NT2/D1 (cell line): Measurements from ENCODE around the gene CP.

ENCODE experiments used
- DNase-seq: peaks from one replicate; pipeline ENCODE4 v3.0.0-alpha.2; 2011; ENCODE audit warnings: low read depth, low spot score
- H3K27me3 ChIP-seq: 2 replicates; pipeline ENCODE4 v1.6.0; 2011; ENCODE audit warnings: mild to moderate bottlenecking; ENCODE audit not compliant: insufficient read length, insufficient read depth
- H3K36me3 ChIP-seq: 2 replicates; pipeline ENCODE4 v1.6.1; 2011; ENCODE audit warnings: mild to moderate bottlenecking, low read length, mixed read lengths; ENCODE audit not compliant: insufficient read depth, insufficient read length
- H3K4me1 ChIP-seq: 2 replicates; pipeline ENCODE4 v1.5.1; 2011; ENCODE audit not compliant: insufficient read depth, insufficient read length
- H3K4me3 ChIP-seq: 2 replicates; pipeline ENCODE4 v1.5.1; 2011; ENCODE audit warnings: low read depth; ENCODE audit not compliant: insufficient read length
- H3K9ac ChIP-seq: 2 replicates; pipeline ENCODE4 v1.6.0; 2011; ENCODE audit warnings: low read depth; ENCODE audit not compliant: insufficient read length
- H3K9me3 ChIP-seq: 2 replicates; pipeline ENCODE4 v1.5.1; 2011; ENCODE audit warnings: mild to moderate bottlenecking, low read length; ENCODE audit not compliant: insufficient read depth
- SUZ12 ChIP-seq: IDR thresholded peaks from 2 replicates; pipeline ENCODE4 v1.6.1; 2011; ENCODE audit not compliant: insufficient read length, insufficient read depth; ENCODE audit errors: extremely low read depth
- YY1 ChIP-seq: IDR thresholded peaks from 2 replicates; pipeline ENCODE4 v1.6.1; 2011; ENCODE audit not compliant: insufficient read length, insufficient read depth
- ZNF274 ChIP-seq: IDR thresholded peaks from 2 replicates; pipeline ENCODE4 v1.6.1; 2011; ENCODE audit warnings: mild to moderate bottlenecking, low read depth, low read length

CP gene

GRCh38 chr3:149221783-149222517 is at the start of gene CP:
Gene CP, minus strand, starts transcription at chr3:149221829. Its CDS starts 37 bp downstream, at chr3:149221792.
- Histone ChIP-seq H3K36me3 (no peaks in the 10 kb centered on the region), H3K9me3 (0 out of 2 replicates have a peak, but pooled peaks cover 8% of the 10 kb centered on the region), H3K27me3 (no peaks in the 10 kb centered on the region), H3K4me1 (no peaks in the 10 kb centered on the region), H3K4me3 (no peak within 1 kb of the TSS), H3K9ac (no peak within 1 kb of the TSS)
- DNase-seq, result no peak
- TF ChIP-seq SUZ12, result no peak
- no peak for TF ChIP-seq YY1
- TF ChIP-seq ZNF274, result no peak

GRCh38 chr3:149270180-149270579 is 48.6 kb upstream of the CP start:
- no peak for TF ChIP-seq ZNF274
- no peak for TF ChIP-seq YY1
- no peak for TF ChIP-seq SUZ12
- Histone ChIP-seq H3K27me3 (no peaks in the 10 kb centered on the region), H3K9ac (no peak overlapping the region), H3K36me3 (no peaks in the 10 kb centered on the region), H3K4me1 (no peaks in the 10 kb centered on the region), H3K4me3 (no peak overlapping the region), H3K9me3 (no peaks in the 10 kb centered on the region)
- DNase-seq, result no peak

GRCh38 chr3:149269687-149270086 is 48.1 kb upstream of the CP start:
- Histone ChIP-seq H3K4me1 (no peaks in the 10 kb centered on the region), H3K27me3 (no peaks in the 10 kb centered on the region), H3K4me3 (no peak overlapping the region), H3K36me3 (no peaks in the 10 kb centered on the region), H3K9ac (no peak overlapping the region), H3K9me3 (no peaks in the 10 kb centered on the region)
- TF ChIP-seq SUZ12 (no peak), YY1 (no peak), ZNF274 (no peak)
- DNase-seq, result no peak

GRCh38 chr3:149267565-149267964 is 45.9 kb upstream of the CP start:
- H3K27me3 ChIP-seq, result no peaks in the 10 kb centered on the region
- DNase-seq, result no peak

GRCh38 chr3:149266736-149267135 is 45.1 kb upstream of the CP start:
- Histone ChIP-seq H3K4me3 (no peak overlapping the region), H3K4me1 (no peaks in the 10 kb centered on the region), H3K27me3 (no peaks in the 10 kb centered on the region), H3K9ac (no peak overlapping the region), H3K36me3 (no peaks in the 10 kb centered on the region), H3K9me3 (no peaks in the 10 kb centered on the region)
- no peak for DNase-seq
- no peak for TF ChIP-seq SUZ12
- TF ChIP-seq YY1, result no peak
- no peak for TF ChIP-seq ZNF274

More at GRCh38 chr3:149267565-149267964, 45.9 kb upstream of the CP start:
- Histone ChIP-seq H3K36me3 (no peaks in the 10 kb centered on the region), H3K9me3 (no peaks in the 10 kb centered on the region), H3K4me1 (no peaks in the 10 kb centered on the region), H3K4me3 (no peak overlapping the region), H3K9ac (no peak overlapping the region)
- no peak for TF ChIP-seq SUZ12
- no peak for TF ChIP-seq YY1
- TF ChIP-seq ZNF274, result no peak

GRCh38 chr3:149263856-149264255 is 42.2 kb upstream of the CP start:
- Histone ChIP-seq H3K9ac (no peak overlapping the region), H3K27me3 (no peaks in the 10 kb centered on the region), H3K36me3 (no peaks in the 10 kb centered on the region), H3K9me3 (no peaks in the 10 kb centered on the region), H3K4me1 (no peaks in the 10 kb centered on the region), H3K4me3 (no peak overlapping the region)
- TF ChIP-seq SUZ12, result no peak
- TF ChIP-seq YY1, result no peak
- no peak for TF ChIP-seq ZNF274
- DNase-seq, result no peak

- Histone ChIP-seq H3K36me3 (no peaks in the 10 kb centered on the region), H3K27me3 (no peaks in the 10 kb centered on the region), H3K9ac (no peak overlapping the region), H3K4me3 (no peak overlapping the region), H3K9me3 (no peaks in the 10 kb centered on the region), H3K4me1 (no peaks in the 10 kb centered on the region)
- DNase-seq, result no peak
- TF ChIP-seq SUZ12, result no peak
- no peak for TF ChIP-seq ZNF274
- TF ChIP-seq YY1, result no peak
Observed at GRCh38 chr3:149258714-149259113, 37.1 kb upstream of the CP start.

- no peaks in the 10 kb centered on the region for H3K27me3 ChIP-seq
- no peak for TF ChIP-seq ZNF274
- no peak for TF ChIP-seq YY1
- TF ChIP-seq SUZ12, result no peak
- DNase-seq, result no peak
- no peaks in the 10 kb centered on the region for H3K9me3 ChIP-seq
- H3K9ac ChIP-seq, result no peak overlapping the region
- H3K4me1 ChIP-seq, result no peaks in the 10 kb centered on the region
- no peak overlapping the region for H3K4me3 ChIP-seq
- no peaks in the 10 kb centered on the region for H3K36me3 ChIP-seq
Observed at GRCh38 chr3:149258298-149258697, 36.7 kb upstream of the CP start.
